Measurements from ENCODE around the gene SUPT3H. TPM values are rescaled to one million over a fixed set of nuclear protein-coding genes. Genes with fewer than 3 reads are reported as not detected.

Gene SUPT3H
- total and polyA plus RNA-seq, 2 of the 8 experiments (the other 6 are each of a cell fraction or from before 2014, with no cell fraction given), result 18.8 to 23.0 TPM

- no peak for TF ChIP-seq SP2 (IDR thresholded peaks at IDR 0.05; ENCODE audit: low read length)
- TF ChIP-seq RAD21 (IDR thresholded peaks at IDR 0.05 in 1 of 2, conservative IDR thresholded peaks at IDR 0.05 in 1 of 2; ENCODE audit: low read depth in 2 of 2, low read length in 2 of 2), result no peak
- TF ChIP-seq POLR2AphosphoS5 (IDR thresholded peaks at IDR 0.05; ENCODE audit: low read depth, low read length), result no peak
Observed at GRCh38 chr6:44957156-44957555, 420.6 kb downstream of the SUPT3H start (continued).
